Measurements from ENCODE around the gene GSTT2B. TPM values are rescaled to one million over a fixed set of nuclear protein-coding genes. Genes with fewer than 3 reads are reported as not detected.
"Not testable (repeated sequence)": the region's sequence is repeated elsewhere in the genome, so short reads cannot be mapped to it uniquely, and the experiment has no call there.

GSTT2B gene
- total RNA-seq, 2 donors from 2014 or later, result 3.7 to 4.4 TPM

- H3K27me3 ChIP-seq (ENCODE audit: control insufficient read depth, insufficient read depth, low read length, poor library complexity, severe bottlenecking), result no peaks in the 10 kb centered on the region
- no peak for TF ChIP-seq CTCF (conservative IDR thresholded peaks at IDR 0.05)
- 74 to 81% methylated on average over 4 to 11 of the region's 11 CpGs for WGBS, 2 experiments (ENCODE audit: insufficient coverage in 1 of 2, insufficient read length in 1 of 2)
- Mint-ChIP-seq H3K36me3 (ENCODE audit: low read depth) (peaks cover 15% of the 10 kb centered on the region), H3K4me3 (no peak overlapping the region), H3K4me1 (peaks cover 12% of the 10 kb centered on the region), H3K9me3 (peaks cover 5% of the 10 kb centered on the region), H3K27ac (no peak overlapping the region), H3K27me3 (ENCODE audit: insufficient read depth) (no peaks in the 10 kb centered on the region)
- H3K9me3 ChIP-seq (ENCODE audit: control insufficient read depth, low read length), result peaks cover 10% of the 10 kb centered on the region
- no peak for DNase-seq
- H3K4me1 ChIP-seq (ENCODE audit: control insufficient read depth, insufficient read depth, low read length), result no peaks in the 10 kb centered on the region
- no peaks in the 10 kb centered on the region for H3K36me3 ChIP-seq (ENCODE audit: control insufficient read depth, insufficient read depth, low read length)
- no peak overlapping the region for H3K4me3 ChIP-seq (ENCODE audit: low read length)
- H3K9ac ChIP-seq (ENCODE audit: extremely low read depth, low read length, poor library complexity, severe bottlenecking), result no peak overlapping the region
- H3K27ac ChIP-seq (ENCODE audit: low read depth, low read length), result no peak overlapping the region
Observed at GRCh38 chr22:23908587-23909205, 52.3 kb downstream of the GSTT2B start.

GRCh38 chr22:23907423-23907822 is 53.6 kb downstream of the GSTT2B start:
- H3K4me3 Mint-ChIP-seq; H3K27me3 ChIP-seq (ENCODE audit: control insufficient read depth, insufficient read depth, low read length, poor library complexity, severe bottlenecking); H3K27me3 Mint-ChIP-seq (ENCODE audit: insufficient read depth); H3K36me3 ChIP-seq (ENCODE audit: control insufficient read depth, insufficient read depth, low read length); H3K9me3 Mint-ChIP-seq; H3K4me1 ChIP-seq (ENCODE audit: control insufficient read depth, insufficient read depth, low read length); H3K9ac ChIP-seq (ENCODE audit: extremely low read depth, low read length, poor library complexity, severe bottlenecking); DNase-seq; H3K27ac Mint-ChIP-seq; H3K27ac ChIP-seq (ENCODE audit: low read depth, low read length); H3K4me1 Mint-ChIP-seq; H3K4me3 ChIP-seq (ENCODE audit: low read length); H3K9me3 ChIP-seq (ENCODE audit: control insufficient read depth, low read length): not testable (repeated sequence)
- peaks cover 15% of the 10 kb centered on the region for H3K36me3 Mint-ChIP-seq (ENCODE audit: low read depth)
- WGBS, 2 experiments (ENCODE audit: insufficient coverage in 1 of 2, insufficient read length in 1 of 2), result 79% methylated on average over 9 of the region's 10 CpGs; no CpG with 5 or more reads in 1 of the 2 experiments

Other genes with a start within 250 kb of the GSTT2B start
- gene ZNF70, start 210.1 kb downstream of the GSTT2B start, total RNA-seq, result 1 to 10 TPM; 4.7 to 5.7 TPM
- not detected for gene VPREB3, start 206.8 kb downstream of the GSTT2B start, total RNA-seq
- gene C22orf15, start 198.2 kb downstream of the GSTT2B start, total RNA-seq, result 1 to 10 TPM; 1.5 to 2.2 TPM
- gene CHCHD10, start 193.2 kb downstream of the GSTT2B start, total RNA-seq, result 100 to 1,000 TPM in 1 of 2 donors, 10 to 100 TPM in 1; 76.1 to 103 TPM
- gene MMP11, start 188.3 kb downstream of the GSTT2B start, total RNA-seq, result 10 to 100 TPM in 1 of 2 donors, 1 to 10 TPM in 1; 9.7 to 14.3 TPM
- 100 to 1,000 TPM; 136 to 148 TPM for gene SMARCB1, start 174.2 kb downstream of the GSTT2B start, total RNA-seq
- 1 to 10 TPM; 6.3 to 7.6 TPM for gene DERL3, start 122.2 kb downstream of the GSTT2B start, total RNA-seq
- 10 to 100 TPM; 13.1 to 14.8 TPM for gene SLC2A11, start 103.3 kb downstream of the GSTT2B start, total RNA-seq
- gene MIF, start 66.8 kb downstream of the GSTT2B start, total RNA-seq, result 100 to 1,000 TPM; 722 to 753 TPM
- gene DDTL, start 5.7 kb upstream of the GSTT2B start, total RNA-seq, result 1 to 10 TPM in 1 of 2 donors, not detected in 1; 1.2 TPM
- gene DDT, start 13.2 kb upstream of the GSTT2B start, total RNA-seq, result 100 to 1,000 TPM; 117 to 164 TPM
- gene GSTT2, start 18.9 kb upstream of the GSTT2B start, total RNA-seq, result 1 to 10 TPM in 1 of 2 donors, under 1 TPM in 1; 0.51 to 3.7 TPM
- not detected for gene GSTT4, start 44.3 kb upstream of the GSTT2B start, total RNA-seq
- 10 to 100 TPM; 87.0 to 93.3 TPM for gene CABIN1, start 50.1 kb upstream of the GSTT2B start, total RNA-seq
- 1 to 10 TPM in 1 of 2 donors, under 1 TPM in 1; 0.40 to 1.6 TPM for gene SUSD2, start 220.3 kb upstream of the GSTT2B start, total RNA-seq

Data from endodermal cell (in vitro differentiated cells).